HG02973 (cell line): ENCODE measurements around the gene ATG10.
"Not testable (repeated sequence)": the region's sequence is repeated elsewhere in the genome, so short reads cannot be mapped to it uniquely, and the experiment has no call there.

Experiments used
- ATAC-seq: cut with Tn5 transposase; IDR thresholded peaks from one replicate; pipeline ENCODE4 v1.9.1; 2021; ENCODE audit warnings: moderate library complexity; ENCODE audit not compliant: unreplicated experiment

The ATG10 gene

GRCh38 chr5:81971712-81972491 is at the start of gene ATG10:
Gene ATG10 (plus strand): TSS chr5:81972023. CDS start chr5:81987571, 15,548 bp downstream.
- peak; percentile 97 for ATAC-seq

GRCh38 chr5:81922854-81923279 is 49.0 kb upstream of the ATG10 start:
- no peak for ATAC-seq

DNA sequence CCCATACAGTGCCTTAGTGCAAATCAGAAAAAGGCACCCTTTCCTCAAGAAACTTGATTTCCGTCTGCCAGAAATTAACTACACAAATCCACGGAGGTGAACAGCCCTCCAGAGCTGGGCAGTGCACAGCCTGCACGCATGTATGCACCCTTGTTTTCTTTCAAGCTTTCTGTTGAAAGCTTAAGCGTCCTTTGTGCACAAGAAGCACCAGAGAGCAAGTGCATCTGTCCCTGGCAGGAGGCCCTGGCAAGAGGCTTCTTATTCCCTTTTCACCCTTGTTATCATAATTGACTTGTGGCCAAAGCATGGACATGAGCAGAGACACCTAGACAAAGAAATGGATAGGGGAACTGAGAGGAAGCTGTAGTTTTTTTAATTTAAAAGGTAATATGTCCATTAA is 47.4 kb upstream of the ATG10 start:
- ATAC-seq, result no peak

DNA sequence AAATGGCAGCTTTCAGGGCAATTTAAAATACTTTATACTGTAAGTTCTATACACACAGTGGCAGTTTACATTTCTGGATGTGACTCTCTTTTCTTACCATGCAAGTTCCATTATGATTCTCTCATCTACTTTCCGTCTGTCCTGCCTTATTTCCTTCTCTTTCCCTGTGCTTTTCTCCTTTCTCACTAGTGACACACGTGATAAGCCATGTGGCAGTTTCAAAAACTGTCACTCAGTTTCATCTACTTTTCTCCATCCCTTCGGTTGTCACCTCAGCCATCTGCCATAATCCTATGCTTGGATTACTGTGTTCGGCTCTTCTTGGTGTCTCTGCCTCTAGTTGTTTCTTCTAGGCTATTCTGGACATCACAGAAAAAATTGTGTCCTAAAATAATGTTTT is 46.8 kb upstream of the ATG10 start:
- no peak for ATAC-seq

- no peak for ATAC-seq
Observed at GRCh38 chr5:81925981-81926380, 45.8 kb upstream of the ATG10 start.

- no peak for ATAC-seq
Observed at GRCh38 chr5:81936066-81936465, 35.8 kb upstream of the ATG10 start.

DNA sequence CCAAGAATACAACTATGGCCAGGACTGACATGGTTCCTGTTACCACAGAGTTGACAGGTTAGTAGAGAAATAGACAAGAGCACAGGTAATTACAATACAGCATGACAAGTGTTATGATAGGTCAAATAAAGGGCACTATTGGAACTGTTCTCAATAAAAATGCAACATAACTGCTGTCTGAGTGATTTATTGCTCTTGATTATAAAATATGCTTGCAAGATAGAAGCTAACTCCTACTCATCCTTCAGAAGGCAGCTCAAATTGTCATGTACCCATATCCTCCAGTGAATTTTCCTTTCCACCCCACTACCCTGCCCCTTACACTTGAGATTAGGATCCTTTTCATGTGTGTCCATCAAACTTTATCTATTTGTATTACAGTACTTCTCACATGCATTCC is 35.1 kb upstream of the ATG10 start:
- no peak for ATAC-seq

- no peak for ATAC-seq
Observed at GRCh38 chr5:81942746-81943145, 29.1 kb upstream of the ATG10 start.

- ATAC-seq, result no peak
Observed at GRCh38 chr5:81948349-81948748, 23.5 kb upstream of the ATG10 start.

DNA sequence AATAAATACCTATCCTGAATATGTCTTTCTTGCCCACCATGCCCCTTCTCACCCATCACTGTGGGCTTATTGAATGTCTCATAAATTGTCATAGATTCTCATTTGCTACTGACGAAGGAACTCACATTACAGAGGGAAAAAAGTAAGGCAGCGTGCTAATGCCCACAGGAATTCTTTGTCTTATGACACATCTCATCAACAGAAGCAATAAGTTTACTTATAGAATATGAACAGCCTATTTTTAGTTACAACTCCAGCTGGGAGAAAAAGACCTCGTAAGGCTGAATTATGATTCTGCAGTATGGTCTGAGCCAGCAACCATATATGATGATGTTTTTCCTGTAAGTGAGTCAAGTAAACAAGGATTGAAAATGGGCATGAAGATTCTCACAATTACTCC is 22.4 kb upstream of the ATG10 start:
- ATAC-seq, result no peak

- no peak for ATAC-seq
Observed at GRCh38 chr5:81950996-81951395, 20.8 kb upstream of the ATG10 start.

DNA sequence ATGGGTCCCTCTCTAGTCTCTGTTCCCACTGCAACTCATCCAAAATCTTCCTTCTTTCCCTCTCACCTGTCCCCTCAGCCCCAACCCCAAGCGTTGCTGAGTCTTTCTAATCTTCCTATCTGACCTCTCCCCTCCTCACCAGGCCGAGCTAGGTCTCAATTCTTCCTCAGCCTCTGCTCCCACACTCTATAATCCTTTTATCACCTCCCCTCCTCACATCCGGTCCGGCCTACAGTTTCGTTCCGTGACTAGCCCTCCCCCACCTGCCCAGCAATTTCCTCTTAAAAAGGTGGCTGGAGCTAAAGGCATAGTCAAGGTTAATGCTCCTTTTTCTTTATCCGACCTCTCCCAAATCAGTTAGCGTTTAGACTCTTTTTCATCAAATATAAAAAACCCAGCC is 17.0 kb upstream of the ATG10 start:
- ATAC-seq, result not testable (repeated sequence)

GRCh38 chr5:81958129-81958528 is 13.7 kb upstream of the ATG10 start:
- ATAC-seq, result not testable (repeated sequence)

DNA sequence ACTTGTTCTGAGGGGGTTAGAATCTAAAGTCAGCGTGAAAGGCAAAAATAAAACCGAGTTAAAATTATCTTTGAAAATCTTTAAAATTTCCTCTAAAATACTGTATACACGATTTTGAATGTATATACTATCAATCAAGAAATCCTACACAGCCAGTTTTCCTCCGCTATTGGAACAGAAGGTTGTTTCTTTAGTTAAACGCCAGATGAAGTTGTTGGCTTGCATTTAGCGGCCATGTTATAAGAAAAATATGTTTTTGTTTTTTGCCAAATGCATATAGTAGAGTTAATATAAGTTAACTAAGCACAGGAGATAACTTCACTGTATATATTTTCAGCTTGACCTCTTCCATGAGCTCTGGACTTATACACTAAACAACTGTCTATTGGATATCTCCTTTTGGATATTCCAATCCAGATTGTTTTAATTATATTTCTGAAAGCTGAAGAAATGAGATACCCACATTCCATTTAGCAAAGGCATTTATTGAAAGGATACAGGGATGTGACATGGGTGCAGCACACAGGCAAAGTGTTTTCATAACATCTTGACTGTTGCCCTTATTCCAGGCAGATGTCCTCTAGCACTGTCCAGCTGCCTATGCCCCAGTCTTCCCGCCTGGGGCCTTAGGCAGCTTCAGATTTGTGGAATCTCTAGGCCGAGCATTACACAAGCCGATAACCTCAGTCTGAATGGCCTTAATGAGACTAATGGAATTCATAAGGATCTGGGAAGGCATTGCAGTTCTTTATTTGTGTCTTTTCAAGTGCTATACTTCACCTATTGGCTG is 10.0 kb upstream of the ATG10 start:
- ATAC-seq, result no peak

GRCh38 chr5:81963544-81963943 is 8.3 kb upstream of the ATG10 start:
- no peak for ATAC-seq

DNA sequence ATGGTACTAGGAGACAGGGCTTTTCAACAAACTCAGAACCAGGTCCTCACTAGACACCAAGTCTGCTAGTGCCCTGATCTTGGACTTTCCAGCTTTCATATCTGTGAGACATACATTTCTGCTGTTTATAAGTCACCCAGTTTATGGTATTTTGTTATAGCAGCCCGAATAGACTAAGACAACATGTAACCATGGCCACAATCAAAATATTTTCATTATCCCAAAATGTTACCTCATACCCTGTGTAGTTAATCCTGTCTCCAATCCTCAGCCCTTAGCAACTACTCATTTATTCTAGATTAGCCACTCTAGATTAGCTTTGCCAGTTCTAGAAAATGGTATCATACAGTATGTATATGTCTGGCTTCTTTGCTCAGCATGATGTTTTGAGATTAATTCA is 6.3 kb upstream of the ATG10 start:
- no peak for ATAC-seq

- no peak for ATAC-seq
Observed at GRCh38 chr5:81969226-81969625, 2.6 kb upstream of the ATG10 start.

DNA sequence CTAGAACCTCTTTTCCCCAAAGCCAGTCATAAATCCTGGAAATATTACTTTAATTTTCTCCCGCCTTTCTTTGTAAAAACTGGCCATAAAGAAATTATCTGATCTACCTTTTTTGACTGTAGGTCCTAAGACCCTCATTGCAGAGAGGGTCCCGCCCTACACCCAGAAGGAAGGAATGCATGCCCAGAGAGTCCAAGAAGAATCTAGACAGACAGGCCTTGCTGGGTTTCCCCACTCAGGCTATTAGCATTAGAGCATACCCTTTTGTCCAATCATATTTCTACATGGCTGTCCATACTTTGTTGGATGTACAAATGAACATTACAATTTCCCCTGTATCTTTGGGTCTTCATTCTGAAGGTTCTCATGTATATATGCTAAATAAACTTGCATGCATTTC is 1.9 kb upstream of the ATG10 start:
- no peak for ATAC-seq

DNA sequence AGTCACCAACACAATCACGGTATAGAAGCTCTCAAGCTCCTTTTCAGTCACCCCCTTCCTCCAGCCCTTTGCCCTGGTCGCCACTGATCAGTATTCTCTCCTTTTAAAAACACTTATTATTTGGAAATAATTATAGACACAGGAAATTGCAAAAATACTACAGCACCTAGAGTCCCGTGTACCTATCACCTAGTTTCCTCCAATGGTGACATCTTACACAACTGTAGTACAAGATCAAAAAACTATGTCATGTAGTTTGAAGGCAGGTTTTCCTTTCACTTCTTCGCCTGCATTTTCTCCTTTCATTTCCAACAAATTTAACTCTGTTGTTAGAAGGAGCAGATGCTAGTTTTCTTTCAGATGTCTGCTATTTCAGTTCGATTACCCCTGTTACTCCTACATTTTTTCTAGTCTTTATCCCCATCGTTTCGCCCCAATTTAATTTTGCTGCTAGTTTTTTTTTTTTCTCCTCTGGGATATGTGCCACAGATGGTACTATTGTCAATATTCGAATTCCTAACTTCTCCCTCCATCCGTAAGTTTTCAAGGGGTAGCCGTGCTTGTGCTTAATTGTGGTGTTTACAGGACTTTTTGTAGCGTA is 612 bp upstream of the ATG10 start:
- ATAC-seq, result no peak

DNA sequence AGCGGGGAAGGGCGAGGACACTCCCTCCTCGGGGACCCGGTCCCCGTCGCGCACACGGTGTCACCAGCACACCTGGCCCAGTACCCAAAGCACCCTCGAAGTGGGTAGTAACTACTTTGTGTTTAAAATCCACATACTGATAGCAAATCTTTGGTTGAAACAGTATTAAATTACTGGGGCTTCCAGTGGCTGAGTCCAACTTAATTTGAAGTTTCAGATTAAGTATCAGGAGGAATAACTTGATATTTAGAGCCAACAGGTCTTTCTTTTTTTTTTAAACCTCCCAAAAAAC is 615 bp downstream of the ATG10 start:
- ATAC-seq, result peak; percentile 43

DNA sequence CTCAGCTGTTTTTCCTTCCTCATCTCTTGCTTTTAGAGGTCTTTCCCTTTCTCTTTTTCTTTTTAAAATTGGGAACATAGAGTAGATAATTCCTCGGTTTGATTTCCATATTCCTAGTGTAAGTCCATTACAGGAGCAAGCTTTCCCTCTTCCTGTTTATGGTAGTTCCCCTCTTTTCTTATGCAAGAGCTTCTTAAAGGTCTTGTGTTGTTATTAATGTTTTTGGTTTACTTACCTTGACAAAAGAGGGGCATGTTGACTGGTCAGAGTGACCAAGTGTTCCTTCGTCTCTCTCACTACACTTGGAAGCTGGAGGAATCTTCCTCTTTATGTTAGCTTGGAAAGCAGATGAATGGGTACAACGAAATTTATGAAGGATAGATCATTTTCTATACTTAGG is 8.3 kb downstream of the ATG10 start:
- no peak for ATAC-seq

GRCh38 chr5:81980598-81981260 is 8.9 kb downstream of the ATG10 start:
- no peak for ATAC-seq
